GM12878 (cell line): Measurements from ENCODE around the gene ZNF121. TPM values are rescaled to one million over a fixed set of nuclear protein-coding genes. Genes with fewer than 3 reads are reported as not detected.

Experiments
- ATAC-seq: fragments of 200-7000 bp; cut with Tn5 transposase; 3 replicates; pipeline ENCODE4 v1.9.1; 2020; ENCODE audit warnings: mild to moderate bottlenecking, moderate library complexity
- BruUV-seq: library from RNA; stranded (reverse); fragments of 400-500 nt; replicated peaks from 2 replicates; lab custom pipeline; 2021; lab: Mats Ljungman, UMichigan
- CTCF ChIA-PET: fragments of 300-600 bp; sonication (Branson Sonifier 250); formaldehyde crosslinking; extraction: SDS; loops from one replicate; lab custom pipeline; 2021; ENCODE audit warnings: inconsistent platforms; lab: Yijun Ruan, JAX
- POLR2A ChIA-PET: fragments of 350-600 bp; formaldehyde crosslinking; extraction: SDS; loops from one replicate; lab custom pipeline; 2021; ENCODE audit warnings: inconsistent platforms; lab: Charles Lee
- RAD21 ChIA-PET: fragments of 300-600 bp; sonication (Branson Sonifier 250); formaldehyde crosslinking; loops from one replicate; lab custom pipeline; 2023; ENCODE audit warnings: antibody characterized with exemption; ENCODE audit not compliant: unreplicated experiment; lab: Charles Lee
- SMC1A ChIA-PET: fragments of 300-600 bp; sonication (Branson Sonifier 250); formaldehyde crosslinking; loops from one replicate; lab custom pipeline; 2023; ENCODE audit not compliant: unreplicated experiment, uncharacterized antibody; lab: Charles Lee
- DNase-seq: peaks from one replicate; pipeline ENCODE4 v3.0.0-alpha.2; 2011; ENCODE audit warnings: low read depth, low spot score
- FAIRE-seq: peaks from 3 replicates; lab custom pipeline; 2011; peaks lifted over from hg19 to GRCh38; lab: Jason Lieb, UNC
- H2AFZ ChIP-seq: 2 replicates; pipeline ENCODE4 v1.6.0; 2011; ENCODE audit warnings: low read depth, low read length, control low read depth; ENCODE audit not compliant: control insufficient read depth
- H3K27ac ChIP-seq: 2 replicates; pipeline ENCODE4 v1.5.1; 2011; ENCODE audit warnings: control low read depth; ENCODE audit not compliant: control insufficient read depth, insufficient read depth
- H3K27me3 ChIP-seq, 2 experiments: replicated peaks in 1 of 2; 2 replicates each; pipeline versions ENCODE4 v1.6.0 to v1.6.1; 2011; ENCODE audit warnings: low read length in 1 of 2; ENCODE audit not compliant: control insufficient read depth in 2 of 2, insufficient read depth in 2 of 2
- H3K36me3 ChIP-seq, 2 experiments: 2 replicates each; pipeline ENCODE4 v1.5.1; 2011; ENCODE audit warnings: low read length in 1 of 2; ENCODE audit not compliant: control insufficient read depth in 2 of 2, insufficient read depth in 2 of 2
- H3K4me1 ChIP-seq: 2 replicates; pipeline ENCODE4 v1.6.1; 2011; ENCODE audit warnings: mild to moderate bottlenecking, low read length, moderate library complexity, mixed read lengths; ENCODE audit not compliant: control insufficient read depth, insufficient read depth
- H3K4me2 ChIP-seq: 2 replicates; pipeline ENCODE4 v1.6.0; 2011; ENCODE audit warnings: control low read depth; ENCODE audit not compliant: control insufficient read depth, insufficient read depth
- H3K4me3 ChIP-seq: fragments of 200-600 bp; sonication (generic); 2 replicates; pipeline ENCODE4 v1.5.1; 2016
- H3K79me2 ChIP-seq: 2 replicates; pipeline ENCODE4 v1.6.0; 2011; ENCODE audit warnings: low read length; ENCODE audit not compliant: control insufficient read depth, insufficient read depth
- H3K9ac ChIP-seq: 2 replicates; pipeline ENCODE4 v1.8.0; 2011; ENCODE audit warnings: low read length, control low read depth, mixed read lengths; ENCODE audit not compliant: control insufficient read depth, insufficient read depth
- H3K9me3 ChIP-seq: replicated peaks from 3 replicates; pipeline ENCODE4 v1.5.1; 2011; ENCODE audit warnings: mild to moderate bottlenecking, low read length; ENCODE audit not compliant: control insufficient read depth, insufficient read depth
- H4K20me1 ChIP-seq: 2 replicates; pipeline ENCODE4 v1.6.0; 2011; ENCODE audit not compliant: control insufficient read depth, insufficient read depth
- BACH1 ChIP-seq: fragments of 450-650 bp; IDR thresholded peaks from 2 replicates; pipeline ENCODE4 v1.6.1; 2017; ENCODE audit warnings: mild to moderate bottlenecking, borderline replicate concordance
- CBX3 ChIP-seq: fragments of 200-600 bp; sonication (generic); IDR thresholded peaks from 2 replicates; pipeline ENCODE4 v1.6.1; 2016; ENCODE audit warnings: low read depth, borderline replicate concordance
- CHD2 ChIP-seq: IDR thresholded peaks from 2 replicates; pipeline ENCODE4 v1.6.1; 2011; ENCODE audit warnings: low read depth, low read length, improper control_type of control experiment, borderline replicate concordance
- CREB1 ChIP-seq: IDR thresholded peaks from 2 replicates; pipeline ENCODE4 v1.6.1; 2012; ENCODE audit warnings: low read depth, mild to moderate bottlenecking, inconsistent platforms
- EGR1 ChIP-seq, 2 experiments: IDR thresholded peaks; 1 replicate in 1 of 2; 2 replicates in 1 of 2; pipeline ENCODE4 v1.6.1; 2011 to 2012; ENCODE audit warnings: low read depth in 2 of 2, low read length in 2 of 2, borderline replicate concordance in 1 of 2, mild to moderate bottlenecking in 1 of 2, moderate library complexity in 1 of 2
- ETV6 ChIP-seq, 2 experiments: fragments of 450-650 bp in 1 of 2; IDR thresholded peaks in 1 of 2; conservative IDR thresholded peaks in 1 of 2; 2 replicates each; pipeline ENCODE4 v1.6.1; 2014; ENCODE audit warnings: antibody characterized with exemption in 1 of 2, borderline replicate concordance in 1 of 2, low read depth in 1 of 2, mild to moderate bottlenecking in 1 of 2, moderate library complexity in 1 of 2
- EZH2 ChIP-seq: IDR thresholded peaks from 2 replicates; pipeline ENCODE4 v1.6.1; 2012; ENCODE audit warnings: low read depth, mild to moderate bottlenecking, control low read depth, inconsistent platforms, low read length, borderline replicate concordance; ENCODE audit not compliant: control insufficient read depth
- GABPA ChIP-seq: IDR thresholded peaks from 2 replicates; pipeline ENCODE4 v1.6.1; 2014; ENCODE audit warnings: antibody characterized with exemption, low read depth, mild to moderate bottlenecking, inconsistent platforms
- JUND ChIP-seq: IDR thresholded peaks from 2 replicates; pipeline ENCODE4 v1.6.1; 2012; ENCODE audit warnings: low read depth, mild to moderate bottlenecking, low read length, improper control_type of control experiment, moderate library complexity
- MAX ChIP-seq: IDR thresholded peaks from 2 replicates; pipeline ENCODE4 v1.6.1; 2012; ENCODE audit warnings: low read depth, low read length, improper control_type of control experiment
- MEF2B ChIP-seq: fragments of 450-650 bp; IDR thresholded peaks from 2 replicates; pipeline ENCODE4 v1.6.1; 2018; ENCODE audit warnings: mild to moderate bottlenecking, moderate library complexity; ENCODE audit not compliant: partially characterized antibody, poor library complexity, severe bottlenecking
- MTA3 ChIP-seq: IDR thresholded peaks from 2 replicates; pipeline ENCODE4 v1.6.1; 2012; ENCODE audit warnings: low read length, inconsistent platforms, borderline replicate concordance
- MYB ChIP-seq: fragments of 150-350 bp; IDR thresholded peaks from 2 replicates; pipeline ENCODE4 v1.6.1; 2014; ENCODE audit warnings: mild to moderate bottlenecking, low read depth, low read length, borderline replicate concordance
- NFYA ChIP-seq: IDR thresholded peaks from 2 replicates; pipeline ENCODE4 v1.6.1; 2011; ENCODE audit warnings: low read depth, mild to moderate bottlenecking, low read length, improper control_type of control experiment, borderline replicate concordance
- NR2C2 ChIP-seq: IDR thresholded peaks from 2 replicates; pipeline ENCODE4 v1.6.1; 2011; ENCODE audit warnings: borderline replicate concordance, low read depth; ENCODE audit not compliant: control insufficient read depth, insufficient read length
- SMARCA5 ChIP-seq: fragments of 450-650 bp; IDR thresholded peaks from 2 replicates; pipeline ENCODE4 v1.6.1; 2017; ENCODE audit warnings: mild to moderate bottlenecking
- SRF ChIP-seq, 2 experiments: IDR thresholded peaks; 2 replicates each; pipeline ENCODE4 v1.6.1; 2011; ENCODE audit warnings: low read depth in 2 of 2, low read length in 2 of 2, mild to moderate bottlenecking in 1 of 2, moderate library complexity in 1 of 2
- TARDBP ChIP-seq: IDR thresholded peaks from 2 replicates; pipeline ENCODE4 v1.6.1; 2016; ENCODE audit warnings: borderline replicate concordance
- USF1 ChIP-seq: IDR thresholded peaks from 2 replicates; pipeline ENCODE4 v1.6.1; 2011; ENCODE audit warnings: borderline replicate concordance, low read depth, mild to moderate bottlenecking, moderate library complexity, mixed read lengths, low read length; ENCODE audit not compliant: insufficient read depth; ENCODE audit errors: extremely low read length
- ZNF207 ChIP-seq: fragments of 450-650 bp; IDR thresholded peaks from 2 replicates; pipeline ENCODE4 v1.6.1; 2014; ENCODE audit warnings: antibody characterized with exemption, mild to moderate bottlenecking, borderline replicate concordance
- whole genome bisulfite sequencing: methylation state at CpG from one replicate; pipeline ENCODE4 v1.1.6; 2016; ENCODE audit warnings: low lambda C conversion rate; ENCODE audit not compliant: insufficient replicate concordance, insufficient coverage; ENCODE audit errors: missing lambda C conversion rate; 5-methylcytosine and 5-hydroxymethylcytosine counted together
- in situ Hi-C: fragments of 300-500 bp; cut with MboI; formaldehyde crosslinking; loops from 9 replicates; pipeline ENCODE4 v1.14.3; 2018; ENCODE audit warnings: mixed read lengths
- intact Hi-C: fragments of 100-400 bp; cut with micrococcal nuclease; formaldehyde crosslinking; loops from one replicate; pipeline ENCODE4 v1.14.2; 2022; ENCODE audit not compliant: unreplicated experiment
- polyA plus RNA-seq, 11 experiments: library from polyadenylated mRNA; depleted of rRNA in 4 of 11; unstranded in 6 of 11; stranded (reverse) in 5 of 11; fragments of >200 nt; fragmentation: Nextera tagmentation in 4 of 11; fragmentation: Illumina TruSeq in 1 of 11; extraction: Ambion mirVana in 4 of 11; extraction: Trizol in 1 of 11; gene quantifications; 1 replicate in 1 of 11; 2 replicates in 10 of 11; pipeline versions ENCODE4 v1.2.1 to v1.2.3, GENCODE V29; 2011 to 2016; ENCODE audit warnings: inconsistent platforms in 2 of 11, missing spikeins in 2 of 11, low read depth in 1 of 11
- total RNA-seq, 4 experiments: library from RNA; depleted of rRNA in 3 of 4; stranded (reverse); fragments of >200 nt in 3 of 4; fragmentation: Illumina TruSeq in 1 of 4; extraction: Trizol in 1 of 4; gene quantifications; 2 replicates each; pipeline versions ENCODE4 v1.2.1 to v1.2.3, GENCODE V29; 2013 to 2021

ZNF121 gene
- total and polyA plus RNA-seq, 10 of the 15 experiments (the other 5 are each of a cell fraction or from before 2014, with no cell fraction given): 4.8 to 75.0 (median 17.7) TPM

GRCh38 chr19:9621156-9622037 is 37.1 kb upstream of the ZNF121 start, which contains the start of gene ZNF561:
ZNF561 (minus strand) TSS chr19:9621232; CDS start chr19:9619456, 1,776 bp downstream.
- ChIA-PET CTCF (interaction anchor here (1.0 to 1.9 kb wide), 4 partner anchors 13 to 416 kb away, joined by 3 to 7 read pairs (median 4); no protein-coding TSS in a partner anchor), SMC1A (no interaction called here), POLR2A (interaction anchor here (1.5 kb wide), 1 partner anchor 174 kb away, joined by 4 read pairs; no protein-coding TSS in a partner anchor), RAD21 (interaction anchor here (0.6 to 1.2 kb wide), 3 partner anchors 175 to 179 kb away, joined by 3 to 4 read pairs (median 3); no protein-coding TSS in a partner anchor)
- peak; percentile 61 for DNase-seq
- H3K4me3 ChIP-seq: peak within 1 kb of the TSS; percentile 87
- H4K20me1 ChIP-seq: no peaks in the 10 kb centered on the region
- H3K36me3 ChIP-seq: peaks cover 3 to 19% of the 10 kb centered on the region in 2 experiments
- intact Hi-C loops: loop anchor here (1.0 kb wide), 1 partner anchor 485 kb away; no protein-coding TSS in a partner anchor
- ATAC-seq: peak; percentile 94
- 1% methylated on average over 33 of the region's 33 CpGs for WGBS
- H3K4me2 ChIP-seq: peak within 1 kb of the TSS; percentile 85
- H3K9me3 ChIP-seq: no peaks in the 10 kb centered on the region; the same call in 2 of the 3 replicates
- H3K4me1 ChIP-seq: peaks cover 3% of the 10 kb centered on the region; the same call in 1 of the 2 replicates
- BruUV-seq: TSS peak; percentile 99
- in situ Hi-C loops: loop anchor here (5.0 to 10.0 kb wide), 2 partner anchors 171 to 487 kb away; no protein-coding TSS in a partner anchor
- peak within 1 kb of the TSS; percentile 99 for H3K27ac ChIP-seq
- peaks cover 18% of the 10 kb centered on the region for H3K79me2 ChIP-seq
- no peaks in the 10 kb centered on the region for H3K27me3 ChIP-seq
- peak within 1 kb of the TSS; percentile 94 for H3K9ac ChIP-seq
- H2AFZ ChIP-seq: peak within 1 kb of the TSS; percentile 95
- FAIRE-seq: no peak
- TF ChIP-seq MAX (0 out of 2 replicates have a peak, but pooled peaks have one; percentile 57), EGR1 (IDR thresholded peaks at IDR 0.05; ENCODE audit: borderline replicate concordance in 1 of 2, low read depth in 2 of 2, low read length in 2 of 2) (peak; percentile 5 to 47; a peak in 2 of 3 replicates), NR2C2 (no peak), MEF2B (peak; percentile 51), ZNF207 (no peak), TARDBP (peak; percentile 33; the same call in 1 of the 2 replicates), MTA3 (no peak), CHD2 (peak; percentile 29; the same call in 1 of the 2 replicates), CREB1 (peak; percentile 94), SRF (IDR thresholded peaks at IDR 0.05; ENCODE audit: low read depth in 2 of 2, low read length in 2 of 2) (peak in 1 of 2 experiments; percentile 74; a peak in 2 of 4 replicates), JUND (no peak), EZH2 (no peak), ETV6 (conservative IDR thresholded peaks at IDR 0.05 in 1 of 2, IDR thresholded peaks at IDR 0.05 in 1 of 2; ENCODE audit: borderline replicate concordance in 1 of 2, low read depth in 1 of 2) (0 out of 4 replicates have a peak, but pooled peaks of 1 of the 2 experiments have one; percentile 15), SMARCA5 (0 out of 2 replicates have a peak, but pooled peaks have one; percentile 9), GABPA (peak; percentile 94), BACH1 (no peak; the same call in 1 of the 2 replicates), MYB (no peak), CBX3 (no peak), NFYA (no peak), USF1 (no peak)
